ENCODE results near the gene SORL1. TPM values are rescaled to one million over a fixed set of nuclear protein-coding genes. Genes with fewer than 3 reads are reported as not detected.

Gene SORL1
- total RNA-seq, 1 experiment from 2014 or later: 49.8 TPM

DNA sequence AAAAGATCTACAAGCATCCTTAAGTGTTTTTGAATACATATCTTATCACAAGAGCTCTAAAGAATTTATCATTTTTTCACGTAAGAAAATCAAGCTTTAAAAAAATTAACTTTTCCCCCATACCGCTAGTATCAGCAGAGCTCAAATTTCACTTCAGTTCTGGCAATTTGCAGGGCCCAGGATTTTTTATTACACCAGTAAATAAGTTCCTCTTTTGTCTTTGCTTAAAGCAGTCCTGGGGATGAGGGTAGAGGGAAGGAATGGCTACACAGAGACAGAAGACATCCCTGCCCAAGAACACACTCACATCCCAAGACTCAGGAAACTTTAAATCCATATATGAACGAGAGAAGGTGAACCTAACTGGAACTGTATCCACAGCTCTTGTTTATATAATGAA is 22.6 kb upstream of the SORL1 start:
- DNase-seq (ENCODE audit: low spot score): no peak

- no peak for DNase-seq (ENCODE audit: low spot score)
These were observed 20.1 kb upstream of the SORL1 start for GRCh38 chr11:121431820-121432526.

DNA sequence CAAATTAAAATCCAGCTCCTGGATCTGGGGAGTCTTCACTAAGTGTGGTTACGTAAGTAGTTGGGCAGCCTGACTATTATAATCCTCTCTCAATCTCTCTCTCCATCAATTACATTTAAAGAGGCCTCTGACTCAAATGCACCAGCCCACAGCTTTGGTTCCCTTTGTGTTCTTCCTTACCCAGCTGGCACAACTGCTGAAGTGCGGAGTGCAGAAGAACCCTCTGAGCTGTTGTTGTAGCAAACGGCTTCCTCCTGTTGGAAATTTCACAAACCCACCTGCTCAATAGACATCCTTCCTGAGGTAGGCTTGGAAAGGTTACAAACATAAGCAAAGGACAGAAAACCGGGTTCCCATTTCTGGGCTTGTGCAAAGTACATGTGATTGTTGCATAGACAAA is 17.0 kb upstream of the SORL1 start:
- no peak for DNase-seq (ENCODE audit: low spot score)

- no peak for DNase-seq (ENCODE audit: low spot score)
These were observed 16.3 kb upstream of the SORL1 start for GRCh38 chr11:121435551-121436511.

GRCh38 chr11:121437018-121437685 is 15.0 kb upstream of the SORL1 start:
- DNase-seq (ENCODE audit: low spot score): no peak

- DNase-seq (ENCODE audit: low spot score): no peak
These were observed 14.4 kb upstream of the SORL1 start for GRCh38 chr11:121437686-121438078.

GRCh38 chr11:121439337-121439736 is 12.8 kb upstream of the SORL1 start:
- no peak for DNase-seq (ENCODE audit: low spot score)

GRCh38 chr11:121439759-121440158 is 12.4 kb upstream of the SORL1 start:
- no peak for DNase-seq (ENCODE audit: low spot score)

- no peak for DNase-seq (ENCODE audit: low spot score)
These were observed 10.6 kb upstream of the SORL1 start for GRCh38 chr11:121441521-121441920.

- no peak for DNase-seq (ENCODE audit: low spot score)
These were observed 8.3 kb upstream of the SORL1 start for GRCh38 chr11:121443688-121444275.

GRCh38 chr11:121444526-121444925 is 7.6 kb upstream of the SORL1 start:
- no peak for DNase-seq (ENCODE audit: low spot score)

DNA sequence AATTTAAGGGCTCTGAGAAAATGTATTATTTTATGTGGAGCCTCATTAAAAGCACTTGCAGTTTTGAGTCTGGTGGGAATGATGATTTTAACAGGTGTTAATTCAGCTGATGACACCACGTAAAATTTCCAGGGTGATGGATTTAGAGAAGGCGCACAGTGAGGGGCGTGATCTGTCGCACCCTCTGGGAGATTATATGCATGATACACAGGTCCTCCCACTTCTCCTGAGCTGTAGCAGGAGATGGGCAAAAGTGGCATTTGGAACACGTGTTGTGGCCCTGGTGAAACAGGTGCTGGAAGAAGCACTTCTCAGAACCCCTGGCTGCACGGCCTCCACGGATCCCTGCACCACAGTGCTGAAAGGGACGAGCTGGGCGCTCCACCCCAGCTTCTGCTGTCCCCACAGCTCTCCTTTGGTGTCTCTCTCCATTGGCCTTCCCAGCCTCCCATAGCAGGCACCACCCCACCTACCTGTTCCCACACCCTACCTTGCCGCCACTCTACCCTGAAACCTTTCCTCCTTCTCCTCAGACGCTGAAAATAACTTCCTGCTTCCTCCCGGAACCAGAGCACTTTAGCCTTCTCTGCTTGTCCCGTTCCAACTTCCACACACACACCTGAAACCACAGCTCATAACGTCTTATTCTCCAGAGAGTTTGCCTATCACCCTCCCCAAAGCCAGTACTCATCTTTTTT is 6.9 kb upstream of the SORL1 start:
- no peak for DNase-seq (ENCODE audit: low spot score)

DNA sequence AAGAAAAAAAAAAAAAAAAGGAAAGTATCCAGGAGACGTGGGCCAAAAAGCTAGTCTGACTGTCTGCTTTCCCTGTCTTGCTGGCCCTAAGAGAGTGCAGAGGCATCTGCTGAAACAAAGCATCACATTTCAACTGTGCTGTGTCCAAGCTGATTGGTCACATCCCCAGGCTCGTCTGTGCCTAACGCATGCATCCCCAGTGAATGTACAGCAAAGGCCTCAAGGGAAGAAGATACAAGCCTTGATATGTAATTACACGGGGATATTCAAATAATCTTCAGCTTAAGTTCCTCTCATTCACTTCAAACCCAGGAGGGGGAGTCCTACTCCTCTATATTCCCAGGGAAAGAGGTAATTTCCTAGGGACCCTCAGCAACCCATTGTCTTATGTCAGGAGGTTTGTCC is 5.4 kb upstream of the SORL1 start:
- peak; percentile 24 for DNase-seq (ENCODE audit: low spot score)

DNA sequence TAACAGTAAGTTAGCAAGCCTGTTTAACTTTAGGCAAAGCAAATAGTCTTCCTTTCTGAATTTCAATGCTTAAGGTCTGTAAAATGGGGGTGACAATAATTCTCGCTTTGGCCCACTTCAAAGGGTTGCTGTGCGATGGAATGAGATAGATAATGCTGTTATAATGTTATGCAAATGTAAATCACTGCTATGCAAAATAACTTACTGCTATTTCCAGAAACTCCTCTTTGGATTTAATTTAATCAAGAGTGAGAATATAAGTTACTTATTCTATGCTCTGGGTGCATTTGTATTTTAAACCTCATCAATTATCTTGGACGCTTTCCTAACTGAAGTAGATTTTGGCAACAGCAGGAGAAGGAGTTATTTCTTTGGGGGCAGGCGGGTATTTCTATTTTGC is 4.1 kb upstream of the SORL1 start:
- no peak for DNase-seq (ENCODE audit: low spot score)

DNA sequence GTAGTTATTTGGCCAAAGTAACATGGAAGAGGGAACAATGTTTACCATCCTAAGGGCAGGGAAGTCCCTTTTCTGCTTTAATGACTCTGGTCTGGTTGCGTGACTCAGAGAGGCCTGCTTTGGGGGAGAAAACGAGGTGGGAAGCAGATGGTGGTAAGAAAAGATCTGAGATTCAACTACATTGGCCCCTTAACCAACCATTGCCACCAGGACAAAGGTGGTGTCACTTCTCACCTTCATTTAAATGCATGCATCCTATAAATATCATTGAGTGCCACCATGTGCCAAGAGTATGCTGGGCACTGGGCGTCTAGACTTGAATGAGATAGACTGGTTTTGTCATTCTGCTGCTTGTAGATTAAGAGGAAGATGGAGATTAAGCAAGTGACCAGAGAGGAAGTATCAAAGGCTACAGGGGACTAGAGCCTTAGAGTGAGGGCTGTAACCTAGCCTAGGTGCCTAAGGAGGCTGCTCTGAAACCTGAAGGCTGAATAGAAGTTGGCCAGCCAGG is 3.6 kb upstream of the SORL1 start:
- no peak for DNase-seq (ENCODE audit: low spot score)

DNA sequence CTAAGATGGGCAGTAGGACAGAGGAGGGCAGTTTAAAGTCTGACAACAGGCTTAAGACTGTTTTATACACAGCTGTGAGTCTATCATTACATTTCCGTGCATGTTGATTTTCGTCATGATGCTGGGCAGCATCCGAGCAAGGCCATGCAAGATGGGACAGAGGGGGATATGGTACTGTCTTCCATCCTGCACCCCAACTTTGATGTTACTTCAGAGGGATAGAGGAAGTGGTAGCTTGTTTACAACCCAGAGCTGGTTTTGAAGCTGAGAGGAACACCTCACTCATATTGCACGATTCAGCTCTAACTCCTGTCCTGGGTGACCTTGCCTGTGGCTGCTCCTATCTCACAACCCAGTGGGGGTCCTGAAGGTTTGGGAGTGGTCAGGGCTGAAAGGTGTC is 3.0 kb upstream of the SORL1 start:
- no peak for DNase-seq (ENCODE audit: low spot score)

GRCh38 chr11:121449626-121450025 is 2.5 kb upstream of the SORL1 start:
- DNase-seq (ENCODE audit: low spot score): no peak

- DNase-seq (ENCODE audit: low spot score): no peak
These were observed 1.7 kb upstream of the SORL1 start for GRCh38 chr11:121450401-121450800.

DNA sequence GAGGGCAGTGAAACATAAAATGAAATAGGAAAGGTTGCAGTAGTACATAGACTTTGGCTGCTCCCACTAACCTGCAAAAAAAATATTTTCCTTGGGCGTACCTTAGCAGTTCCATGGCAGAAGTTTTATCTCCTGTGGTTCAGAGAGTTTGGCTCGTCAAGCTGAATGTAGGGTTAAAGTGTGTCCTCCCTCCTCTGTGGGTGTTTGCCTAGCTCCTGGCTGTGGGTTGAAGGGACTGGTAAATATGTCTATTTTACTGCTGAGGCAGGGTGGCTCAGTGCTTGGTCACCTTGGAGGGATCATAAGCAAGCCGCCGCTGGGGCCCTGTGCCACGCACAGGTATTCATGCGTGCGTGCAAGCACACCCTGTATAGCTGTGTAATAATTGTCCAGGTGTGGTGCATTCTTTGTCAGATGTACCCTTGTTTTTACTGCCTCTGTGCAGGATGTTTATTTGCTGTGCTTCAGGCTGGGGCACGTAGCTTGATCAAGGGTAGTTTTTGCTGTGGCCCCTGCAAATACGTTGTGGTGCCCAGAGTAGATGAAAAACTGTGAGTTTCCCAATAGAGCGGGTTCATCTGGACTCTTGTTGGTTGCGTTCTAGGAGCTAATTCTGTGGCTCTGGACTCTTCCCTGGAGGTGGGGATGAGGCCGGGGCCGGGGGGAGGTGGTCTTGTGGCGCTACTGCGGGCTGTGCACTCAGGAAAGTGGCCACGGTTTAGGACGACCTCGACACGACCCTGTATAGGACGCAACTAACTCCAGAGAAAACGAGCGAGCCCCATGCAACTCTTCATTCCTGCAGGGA is 732 bp upstream of the SORL1 start:
- peak; percentile 84 for DNase-seq (ENCODE audit: low spot score)

- DNase-seq (ENCODE audit: low spot score): peak; percentile 71
These were observed 566 bp downstream of the SORL1 start, which contains the start of gene SORL1-AS1 for GRCh38 chr11:121452609-121453150. TSS of gene SORL1-AS1 (minus strand) at chr11:121452967.
